Measurements from ENCODE around the gene CRLF1. TPM values are rescaled to one million over a fixed set of nuclear protein-coding genes. Genes with fewer than 3 reads are reported as not detected.
"Not testable (repeated sequence)": the region's sequence is repeated elsewhere in the genome, so short reads cannot be mapped to it uniquely, and the experiment has no call there.

CRLF1 gene
- total RNA-seq, 1 donor from 2014 or later: 0.26 TPM

- no peak overlapping the region for H3K4me3 ChIP-seq (ENCODE audit: low read depth, low read length)
- no peak for DNase-seq (ENCODE audit: low read depth)
- no peaks in the 10 kb centered on the region for H3K36me3 ChIP-seq (ENCODE audit: control insufficient read depth, insufficient read depth, low read length)
- no peak for TF ChIP-seq CTCF (IDR thresholded peaks at IDR 0.05; ENCODE audit: insufficient read depth, low read length, severe bottlenecking)
- H3K27me3 ChIP-seq (ENCODE audit: control insufficient read depth, insufficient read depth, low read length): no peaks in the 10 kb centered on the region
- no peak for FAIRE-seq
Observed at GRCh38 chr19:18593367-18594095, 13.1 kb downstream of the CRLF1 start.

- H3K27me3 ChIP-seq (ENCODE audit: control insufficient read depth, insufficient read depth, low read length); H3K4me3 ChIP-seq (ENCODE audit: low read depth, low read length); FAIRE-seq; DNase-seq (ENCODE audit: low read depth); H3K36me3 ChIP-seq (ENCODE audit: control insufficient read depth, insufficient read depth, low read length): not testable (repeated sequence)
Observed at GRCh38 chr19:18592732-18593131, 13.9 kb downstream of the CRLF1 start.

- no peaks in the 10 kb centered on the region for H3K27me3 ChIP-seq (ENCODE audit: control insufficient read depth, insufficient read depth, low read length)
- TF ChIP-seq CTCF (IDR thresholded peaks at IDR 0.05; ENCODE audit: insufficient read depth, low read length, severe bottlenecking): no peak
- FAIRE-seq: no peak
- no peak for DNase-seq (ENCODE audit: low read depth)
- H3K4me3 ChIP-seq (ENCODE audit: low read depth, low read length): no peak overlapping the region
- no peaks in the 10 kb centered on the region for H3K36me3 ChIP-seq (ENCODE audit: control insufficient read depth, insufficient read depth, low read length)
Observed at GRCh38 chr19:18591735-18592385, 14.7 kb downstream of the CRLF1 start.

- TF ChIP-seq CTCF (IDR thresholded peaks at IDR 0.05; ENCODE audit: insufficient read depth, low read length, severe bottlenecking): peak; percentile 53
- DNase-seq (ENCODE audit: low read depth) (peak; percentile 71), FAIRE-seq (no peak)
- peak overlapping the region; percentile 87 for H3K4me3 ChIP-seq (ENCODE audit: low read depth, low read length)
- no peaks in the 10 kb centered on the region for H3K27me3 ChIP-seq (ENCODE audit: control insufficient read depth, insufficient read depth, low read length)
- H3K36me3 ChIP-seq (ENCODE audit: control insufficient read depth, insufficient read depth, low read length): no peaks in the 10 kb centered on the region
Observed at GRCh38 chr19:18590273-18591272, 16.0 kb downstream of the CRLF1 start.

- TF ChIP-seq CTCF (IDR thresholded peaks at IDR 0.05; ENCODE audit: insufficient read depth, low read length, severe bottlenecking): peak; percentile 46
- DNase-seq (ENCODE audit: low read depth): peak; percentile 41
- H3K36me3 ChIP-seq (ENCODE audit: control insufficient read depth, insufficient read depth, low read length): no peaks in the 10 kb centered on the region
- FAIRE-seq: no peak
- peak overlapping the region; percentile 87 for H3K4me3 ChIP-seq (ENCODE audit: low read depth, low read length)
- H3K27me3 ChIP-seq (ENCODE audit: control insufficient read depth, insufficient read depth, low read length): no peaks in the 10 kb centered on the region
Observed at GRCh38 chr19:18589380-18590272, 17.0 kb downstream of the CRLF1 start.

All from bronchial epithelial cell (primary cell).